SK-N-SH (cell line): ENCODE data around the gene ARCN1. TPM values are rescaled to one million over a fixed set of nuclear protein-coding genes. Genes with fewer than 3 reads are reported as not detected.

Source experiments
- CTCF ChIA-PET: fragments of 300-600, 350-600 bp; formaldehyde crosslinking; extraction: SDS; loops from one replicate; lab custom pipeline; 2021; lab: Yijun Ruan, JAX
- POLR2A ChIA-PET: fragments of 350-600 bp; sonication (Branson Sonifier 250); formaldehyde crosslinking; extraction: SDS; loops from one replicate; lab custom pipeline; 2020; ENCODE audit warnings: antibody characterized with exemption, inconsistent platforms; lab: Yijun Ruan, JAX
- DNase-seq: peaks from one replicate; pipeline ENCODE4 v3.0.0; 2012
- H2AFZ ChIP-seq: fragments of 200-600 bp; sonication (generic); 2 replicates; pipeline ENCODE4 v1.8.1; 2016; ENCODE audit warnings: antibody characterized with exemption, mild to moderate bottlenecking, low read depth
- H3F3A ChIP-seq: fragments of 200-600 bp; sonication (generic); replicated peaks from 2 replicates; pipeline ENCODE3; 2016; ENCODE audit warnings: antibody characterized with exemption, mild to moderate bottlenecking; ENCODE audit not compliant: insufficient read depth
- H3K27ac ChIP-seq, 2 experiments: fragments of 200-500 bp in 1 of 2; fragments of 200-600 bp in 1 of 2; sonication (Bioruptor generic) in 1 of 2; sonication (generic), shearing (Covaris generic) in 1 of 2; 2 replicates each; pipeline versions ENCODE4 v1.5.1 to v1.6.1; 2014 to 2016; ENCODE audit warnings: low read depth in 2 of 2, inconsistent platforms in 1 of 2, low read length in 1 of 2, mild to moderate bottlenecking in 1 of 2, mixed read lengths in 1 of 2
- H3K27me3 ChIP-seq: fragments of 200-600 bp; sonication (generic), shearing (Covaris generic); 2 replicates; pipeline ENCODE4 v1.6.1; 2016; ENCODE audit warnings: mixed run types; ENCODE audit not compliant: insufficient read depth
- H3K36me3 ChIP-seq, 2 experiments: fragments of 200-500 bp in 1 of 2; fragments of 200-600 bp in 1 of 2; sonication (Bioruptor generic) in 1 of 2; sonication (generic) in 1 of 2; replicated peaks in 1 of 2; 2 replicates each; pipeline versions ENCODE3 to v1.5.1; 2014 to 2016; ENCODE audit warnings: low read length in 1 of 2, mild to moderate bottlenecking in 1 of 2; ENCODE audit not compliant: insufficient read depth in 2 of 2, control insufficient read depth in 1 of 2
- H3K4me1 ChIP-seq, 2 experiments: fragments of 200-500 bp in 1 of 2; fragments of 200-600 bp in 1 of 2; sonication (Bioruptor generic) in 1 of 2; sonication (generic), shearing (Covaris generic) in 1 of 2; 2 replicates each; pipeline versions ENCODE4 v1.5.1 to v1.6.1; 2014 to 2016; ENCODE audit warnings: low read depth in 1 of 2, low read length in 1 of 2, mixed run types in 1 of 2; ENCODE audit not compliant: insufficient read depth in 2 of 2, control insufficient read depth in 1 of 2
- H3K4me2 ChIP-seq: fragments of 200-600 bp; sonication (generic), shearing (Covaris generic); 2 replicates; pipeline ENCODE4 v1.6.1; 2017; ENCODE audit warnings: mixed run types
- H3K4me3 ChIP-seq, 2 experiments: fragments of 200-500 bp in 1 of 2; fragments of 200-600 bp in 1 of 2; sonication (Bioruptor generic) in 1 of 2; sonication (generic), shearing (Covaris generic) in 1 of 2; 2 replicates each; pipeline versions ENCODE4 v1.5.1 to v1.8.1; 2014 to 2016; ENCODE audit warnings: low read depth in 2 of 2, inconsistent platforms in 1 of 2, low read length in 1 of 2, mild to moderate bottlenecking in 1 of 2, mixed read lengths in 1 of 2, moderate library complexity in 1 of 2
- H3K79me2 ChIP-seq: fragments of 200-600 bp; sonication (generic); 2 replicates; pipeline ENCODE4 v1.8.1; 2017; ENCODE audit warnings: mild to moderate bottlenecking; ENCODE audit not compliant: insufficient read depth
- H3K9ac ChIP-seq: fragments of 200-600 bp; sonication (generic); 2 replicates; pipeline ENCODE4 v1.6.1; 2017; ENCODE audit warnings: mixed run types
- H3K9me2 ChIP-seq: fragments of 200-600 bp; sonication (generic); 2 replicates; pipeline ENCODE4 v1.6.1; 2017; ENCODE audit warnings: mixed run types
- H3K9me3 ChIP-seq: fragments of 200-600 bp; sonication (generic); 2 replicates; pipeline ENCODE4 v1.6.1; 2017; ENCODE audit warnings: mixed run types, mild to moderate bottlenecking, moderate library complexity
- H4K20me1 ChIP-seq: fragments of 200-600 bp; sonication (generic); 2 replicates; pipeline ENCODE4 v1.6.1; 2017; ENCODE audit warnings: mild to moderate bottlenecking, mixed run types; ENCODE audit not compliant: insufficient read depth
- ELF1 ChIP-seq: IDR thresholded peaks from 2 replicates; pipeline ENCODE4 v1.4.0; 2012
- EP300 ChIP-seq, 2 experiments: IDR thresholded peaks; 2 replicates each; pipeline versions ENCODE4 v1.4.0 to v1.6.1; 2012; ENCODE audit warnings: borderline replicate concordance in 1 of 2, low read depth in 1 of 2, low read length in 1 of 2
- EZH2phosphoT487 ChIP-seq: fragments of 200-600 bp; sonication (generic); IDR thresholded peaks from 2 replicates; pipeline ENCODE4 v1.6.1; 2017; ENCODE audit warnings: low read depth, mixed run types, mild to moderate bottlenecking, antibody characterized with exemption, moderate library complexity, borderline replicate concordance
- FOSL2 ChIP-seq: IDR thresholded peaks from 2 replicates; pipeline ENCODE4 v1.4.0; 2012; ENCODE audit warnings: low read depth, mild to moderate bottlenecking, moderate library complexity, borderline replicate concordance
- FOXJ3 ChIP-seq: sonication (generic); formaldehyde crosslinking; IDR thresholded peaks from 2 replicates; pipeline ENCODE4 v1.5.1; 2020; ENCODE audit warnings: mild to moderate bottlenecking, missing genetic modification reagents
- FOXM1 ChIP-seq: IDR thresholded peaks from 2 replicates; pipeline ENCODE4 v1.4.0; 2012; ENCODE audit warnings: low read depth, mild to moderate bottlenecking
- GATA2 ChIP-seq: sonication (generic); formaldehyde crosslinking; IDR thresholded peaks from 2 replicates; pipeline ENCODE4 v1.5.0; 2020; ENCODE audit warnings: mild to moderate bottlenecking, missing genetic modification reagents
- MAX ChIP-seq: IDR thresholded peaks from 2 replicates; pipeline ENCODE4 v1.4.0; 2012; ENCODE audit warnings: low read depth
- MXI1 ChIP-seq: IDR thresholded peaks from 2 replicates; pipeline ENCODE4 v1.6.1; 2012; ENCODE audit warnings: mild to moderate bottlenecking, low read depth, low read length, improper control_type of control experiment
- NFIC ChIP-seq: IDR thresholded peaks from 2 replicates; pipeline ENCODE4 v1.4.0; 2012; ENCODE audit warnings: borderline replicate concordance
- NRF1 ChIP-seq: IDR thresholded peaks from 2 replicates; pipeline ENCODE4 v1.6.1; 2012; ENCODE audit warnings: low read depth, mild to moderate bottlenecking, low read length
- PBX3 ChIP-seq: IDR thresholded peaks from 2 replicates; pipeline ENCODE4; 2012
- POLR2AphosphoS5 ChIP-seq: IDR thresholded peaks from 2 replicates; pipeline ENCODE4 v1.6.1; 2012; ENCODE audit warnings: low read depth, low read length
- RXRA ChIP-seq: IDR thresholded peaks from 2 replicates; pipeline ENCODE4 v1.4.0; 2012; ENCODE audit warnings: low read depth, mild to moderate bottlenecking, borderline replicate concordance
- SIN3A ChIP-seq: IDR thresholded peaks from 2 replicates; pipeline ENCODE4 v1.6.1; 2012; ENCODE audit warnings: low read depth, mild to moderate bottlenecking, low read length, moderate library complexity, borderline replicate concordance
- SMC3 ChIP-seq: IDR thresholded peaks from 2 replicates; pipeline ENCODE4 v1.6.1; 2012; ENCODE audit warnings: low read depth, low read length, improper control_type of control experiment
- TAF1 ChIP-seq: IDR thresholded peaks from 2 replicates; pipeline ENCODE4 v1.6.1; 2012; ENCODE audit warnings: low read depth, mild to moderate bottlenecking, low read length, moderate library complexity, borderline replicate concordance
- TEAD4 ChIP-seq: IDR thresholded peaks from 2 replicates; pipeline ENCODE4 v1.4.0; 2012; ENCODE audit warnings: mild to moderate bottlenecking, borderline replicate concordance; ENCODE audit not compliant: insufficient read depth
- USF2 ChIP-seq: fragments of 150-350 bp; IDR thresholded peaks from 2 replicates; pipeline ENCODE4 v1.6.1; 2017; ENCODE audit warnings: antibody characterized with exemption, low read length, low read depth, borderline replicate concordance
- YY1 ChIP-seq: IDR thresholded peaks from 2 replicates; pipeline ENCODE4 v1.4.0; 2012; ENCODE audit warnings: low read depth, mild to moderate bottlenecking
- ZBTB33 ChIP-seq: IDR thresholded peaks from 2 replicates; pipeline ENCODE4 v1.4.0; 2012; ENCODE audit warnings: low read depth, borderline replicate concordance
- WGBS: methylation state at CpG from one replicate; pipeline ENCODE4 v1.1.6; 2017; ENCODE audit warnings: low lambda C conversion rate; 5-methylcytosine and 5-hydroxymethylcytosine counted together
- polyA plus RNA-seq, 3 experiments: library from polyadenylated mRNA; depleted of rRNA; stranded (reverse); fragments of >200 nt; gene quantifications; 2 replicates each; pipeline ENCODE4 v1.2.3, GENCODE V29; 2012
- TF ChIP-seq, protein P1 (sequence below): IDR thresholded peaks from 2 replicates; pipeline ENCODE4 v1.6.1; 2012; ENCODE audit warnings: mild to moderate bottlenecking, low read depth, low read length, moderate library complexity

ARCN1 gene
- polyA plus RNA-seq, 1 of the 3 experiments (the other 2 are of a cell fraction) = 128 TPM

DNA sequence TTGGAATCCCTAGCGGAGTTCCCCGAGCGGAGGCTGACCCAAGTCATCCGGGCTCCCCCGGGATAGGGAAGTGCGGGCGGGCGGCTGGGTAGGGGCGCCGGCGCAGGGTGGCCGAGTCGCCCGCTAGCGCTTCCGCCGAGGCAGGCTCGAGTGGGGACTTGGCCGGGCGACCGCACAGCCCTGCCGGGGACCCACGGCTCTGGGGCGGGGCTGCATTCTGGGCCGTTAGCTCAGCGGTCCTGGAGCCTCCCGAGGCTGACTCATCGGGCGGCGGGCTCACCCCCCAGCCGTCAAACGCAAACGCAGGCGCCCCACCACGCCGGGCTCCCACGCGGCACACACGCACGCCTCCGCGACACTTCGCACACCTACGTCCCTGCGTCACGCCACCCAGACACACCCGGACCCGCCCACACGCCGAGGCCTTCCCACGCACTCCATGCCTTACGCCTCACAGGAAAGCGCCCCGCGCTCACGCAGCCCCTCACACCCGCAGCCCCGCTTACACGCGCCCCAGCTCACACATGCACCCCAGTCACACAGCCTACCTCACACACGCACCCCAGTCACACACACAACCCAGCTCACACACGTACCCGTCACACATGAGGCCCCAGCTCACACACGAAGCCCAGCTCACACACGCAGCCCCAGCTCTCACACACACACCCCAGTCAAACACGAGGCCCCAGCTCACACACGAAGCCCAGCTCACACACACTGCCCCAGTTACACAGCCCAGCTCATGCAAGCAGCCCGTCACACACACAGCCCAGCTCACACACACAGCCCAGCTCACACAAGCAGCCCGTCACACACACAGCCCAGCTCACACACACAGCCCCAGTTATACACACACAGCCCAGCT, 36.4 kb downstream of the ARCN1 start:
- Histone ChIP-seq H3K9ac (peak overlapping the region; percentile 99), H3K27ac (peak overlapping the region in 1 of 2 experiments; percentile 92; a peak in 2 of 4 replicates), H3K36me3 (no peaks in the 10 kb centered on the region), H3K4me3 (peak overlapping the region; percentile 61 to 96), H3K27me3 (no peaks in the 10 kb centered on the region), H3K4me1 (peaks cover 32 to 40% of the 10 kb centered on the region in 2 experiments), H2AFZ (no peak overlapping the region; the same call in 1 of the 2 replicates), H3K9me3 (no peaks in the 10 kb centered on the region), H3F3A (peaks cover 28% of the 10 kb centered on the region), H3K9me2 (no peaks in the 10 kb centered on the region), H3K4me2 (peak overlapping the region; percentile 96), H4K20me1 (no peaks in the 10 kb centered on the region), H3K79me2 (peaks cover 61% of the 10 kb centered on the region)
- TF ChIP-seq MAX = peak; percentile 77
- TF ChIP-seq ELF1 = no peak
- no peak for TF ChIP-seq PBX3
- TF ChIP-seq, protein P1, sequence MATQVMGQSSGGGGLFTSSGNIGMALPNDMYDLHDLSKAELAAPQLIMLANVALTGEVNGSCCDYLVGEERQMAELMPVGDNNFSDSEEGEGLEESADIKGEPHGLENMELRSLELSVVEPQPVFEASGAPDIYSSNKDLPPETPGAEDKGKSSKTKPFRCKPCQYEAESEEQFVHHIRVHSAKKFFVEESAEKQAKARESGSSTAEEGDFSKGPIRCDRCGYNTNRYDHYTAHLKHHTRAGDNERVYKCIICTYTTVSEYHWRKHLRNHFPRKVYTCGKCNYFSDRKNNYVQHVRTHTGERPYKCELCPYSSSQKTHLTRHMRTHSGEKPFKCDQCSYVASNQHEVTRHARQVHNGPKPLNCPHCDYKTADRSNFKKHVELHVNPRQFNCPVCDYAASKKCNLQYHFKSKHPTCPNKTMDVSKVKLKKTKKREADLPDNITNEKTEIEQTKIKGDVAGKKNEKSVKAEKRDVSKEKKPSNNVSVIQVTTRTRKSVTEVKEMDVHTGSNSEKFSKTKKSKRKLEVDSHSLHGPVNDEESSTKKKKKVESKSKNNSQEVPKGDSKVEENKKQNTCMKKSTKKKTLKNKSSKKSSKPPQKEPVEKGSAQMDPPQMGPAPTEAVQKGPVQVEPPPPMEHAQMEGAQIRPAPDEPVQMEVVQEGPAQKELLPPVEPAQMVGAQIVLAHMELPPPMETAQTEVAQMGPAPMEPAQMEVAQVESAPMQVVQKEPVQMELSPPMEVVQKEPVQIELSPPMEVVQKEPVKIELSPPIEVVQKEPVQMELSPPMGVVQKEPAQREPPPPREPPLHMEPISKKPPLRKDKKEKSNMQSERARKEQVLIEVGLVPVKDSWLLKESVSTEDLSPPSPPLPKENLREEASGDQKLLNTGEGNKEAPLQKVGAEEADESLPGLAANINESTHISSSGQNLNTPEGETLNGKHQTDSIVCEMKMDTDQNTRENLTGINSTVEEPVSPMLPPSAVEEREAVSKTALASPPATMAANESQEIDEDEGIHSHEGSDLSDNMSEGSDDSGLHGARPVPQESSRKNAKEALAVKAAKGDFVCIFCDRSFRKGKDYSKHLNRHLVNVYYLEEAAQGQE = no peak
- TF ChIP-seq TAF1 = no peak
- TF ChIP-seq TEAD4 = no peak
- 0 out of 2 replicates have a peak, but pooled peaks have one; percentile 11 for TF ChIP-seq NRF1
- TF ChIP-seq SIN3A = no peak
- no peak for TF ChIP-seq MXI1
- TF ChIP-seq RXRA = no peak; the same call in 1 of the 2 replicates
- TF ChIP-seq USF2 = no peak
- no peak for TF ChIP-seq FOXJ3 (CRISPR knock-in tag)
- TF ChIP-seq GATA2 = no peak
- TF ChIP-seq FOSL2 = peak; percentile 72; the same call in 1 of the 2 replicates
- TF ChIP-seq EP300 (IDR thresholded peaks at IDR 0.05; ENCODE audit: borderline replicate concordance in 1 of 2, low read depth in 1 of 2, low read length in 1 of 2) = peak in 1 of 2 experiments; percentile 55; a peak in 1 of 4 replicates
- TF ChIP-seq EZH2phosphoT487 = no peak
- TF ChIP-seq NFIC = no peak
- peak; percentile 29; the same call in 1 of the 2 replicates for TF ChIP-seq POLR2AphosphoS5
- no peak for TF ChIP-seq FOXM1
- no peak for TF ChIP-seq SMC3
- TF ChIP-seq YY1 = no peak
- TF ChIP-seq ZBTB33 = no peak
- WGBS = 87% methylated on average over 30 of the region's 69 CpGs
- ChIA-PET CTCF (interaction anchor here (0.6 to 8.8 kb wide), 5 partner anchors 13 to 699 kb away, joined by 3 to 63 read pairs (median 5); no protein-coding TSS in a partner anchor), POLR2A (interaction anchor here (1.1 to 2.9 kb wide), 2 partner anchors 10 to 13 kb away, joined by 3 to 14 read pairs; no protein-coding TSS in a partner anchor)
- peak; percentile 74 for DNase-seq
